ENCODE results near the gene MRPL44. TPM values are rescaled to one million over a fixed set of nuclear protein-coding genes. Genes with fewer than 3 reads are reported as not detected.

The MRPL44 gene
- total RNA-seq, 2 experiments from 2014 or later = 32.5 to 33.0 TPM

GRCh38 chr2:224004105-224004695 is 46.9 kb downstream of the MRPL44 start:
- H3K27me3 Mint-ChIP-seq = peaks cover 2% of the 10 kb centered on the region
- H3K4me1 Mint-ChIP-seq = no peaks in the 10 kb centered on the region
- no peaks in the 10 kb centered on the region for H3K36me3 Mint-ChIP-seq (ENCODE audit: low read depth)
- no peak for DNase-seq
- no peak overlapping the region for H3K27ac Mint-ChIP-seq
- ChIA-PET CTCF (interaction anchor here (0.6 to 1.6 kb wide), 2 partner anchors 11 to 115 kb away, joined by 3 to 8 read pairs; no protein-coding TSS in a partner anchor), POLR2A (no interaction called here)
- no peaks in the 10 kb centered on the region for H3K9me3 Mint-ChIP-seq
- no peak overlapping the region for H3K4me3 Mint-ChIP-seq

GRCh38 chr2:224008702-224009261 is 51.5 kb downstream of the MRPL44 start:
- peaks cover 2% of the 10 kb centered on the region for H3K36me3 Mint-ChIP-seq (ENCODE audit: low read depth)
- DNase-seq = no peak
- peaks cover 2% of the 10 kb centered on the region for H3K9me3 Mint-ChIP-seq
- no peak overlapping the region for H3K27ac Mint-ChIP-seq
- H3K27me3 Mint-ChIP-seq = peaks cover 2% of the 10 kb centered on the region
- ChIA-PET CTCF (no interaction called here), POLR2A (no interaction called here)
- peaks cover 11% of the 10 kb centered on the region for H3K4me1 Mint-ChIP-seq
- H3K4me3 Mint-ChIP-seq = no peak overlapping the region

GRCh38 chr2:224009605-224010315 is 52.5 kb downstream of the MRPL44 start:
- Mint-ChIP-seq H3K4me1 (peaks cover 11% of the 10 kb centered on the region), H3K9me3 (peaks cover 2% of the 10 kb centered on the region), H3K27me3 (peaks cover 2% of the 10 kb centered on the region), H3K4me3 (no peak overlapping the region), H3K36me3 (ENCODE audit: low read depth) (peaks cover 2% of the 10 kb centered on the region), H3K27ac (no peak overlapping the region)
- CTCF ChIA-PET = no interaction called here
- POLR2A ChIA-PET = interaction anchor here (1.4 kb wide), 1 partner anchor 15 kb away, joined by 5 read pairs; no protein-coding TSS in a partner anchor
- DNase-seq = no peak

- Mint-ChIP-seq H3K9me3 (peaks cover 2% of the 10 kb centered on the region), H3K36me3 (ENCODE audit: low read depth) (peaks cover 2% of the 10 kb centered on the region), H3K4me3 (no peak overlapping the region), H3K4me1 (peaks cover 20% of the 10 kb centered on the region), H3K27me3 (no peaks in the 10 kb centered on the region), H3K27ac (no peak overlapping the region)
- ChIA-PET POLR2A (no interaction called here), CTCF (no interaction called here)
- DNase-seq = no peak
Observed at GRCh38 chr2:224011837-224012236, 54.6 kb downstream of the MRPL44 start.

- Mint-ChIP-seq H3K27me3 (no peaks in the 10 kb centered on the region), H3K4me1 (peaks cover 24% of the 10 kb centered on the region), H3K9me3 (peaks cover 2% of the 10 kb centered on the region), H3K4me3 (no peak overlapping the region), H3K36me3 (ENCODE audit: low read depth) (peaks cover 2% of the 10 kb centered on the region), H3K27ac (no peak overlapping the region)
- CTCF ChIA-PET = no interaction called here
- DNase-seq = no peak
- POLR2A ChIA-PET = no interaction called here
Observed at GRCh38 chr2:224014336-224014735, 57.1 kb downstream of the MRPL44 start.

- H3K27me3 Mint-ChIP-seq = no peaks in the 10 kb centered on the region
- CTCF ChIA-PET = no interaction called here
- POLR2A ChIA-PET = no interaction called here
Observed at GRCh38 chr2:224016963-224017362, 59.7 kb downstream of the MRPL44 start.

More at GRCh38 chr2:224016963-224017362, 59.7 kb downstream of the MRPL44 start:
- H3K4me3 Mint-ChIP-seq = no peak overlapping the region
- no peak for DNase-seq
- H3K4me1 Mint-ChIP-seq = peaks cover 12% of the 10 kb centered on the region
- no peak overlapping the region for H3K27ac Mint-ChIP-seq
- no peaks in the 10 kb centered on the region for H3K36me3 Mint-ChIP-seq (ENCODE audit: low read depth)
- H3K9me3 Mint-ChIP-seq = no peaks in the 10 kb centered on the region

Other genes starting within 250 kb of the MRPL44 start
- 1 to 10 TPM; 6.4 to 6.9 TPM for gene AP1S3, start 119.9 kb upstream of the MRPL44 start, total RNA-seq
- gene WDFY1, start 12.1 kb upstream of the MRPL44 start, total RNA-seq = 10 to 100 TPM; 66.2 to 70.9 TPM
- 1 to 10 TPM; 7.4 to 7.9 TPM for gene SERPINE2, start 81.8 kb downstream of the MRPL44 start, total RNA-seq